Skeletal muscle satellite cell (primary cell): ENCODE results near the gene STRIP1. TPM values are rescaled to one million over a fixed set of nuclear protein-coding genes. Genes with fewer than 3 reads are reported as not detected.
A peak's percentile ranks its signal among the peaks of the same experiment; 100 is the strongest.

Experiments
- H3K27me3 ChIP-seq: 2 replicates; pipeline ENCODE4 v1.7.0; 2013; ENCODE audit warnings: low read length; ENCODE audit not compliant: control insufficient read depth, insufficient read depth
- H3K36me3 ChIP-seq: 2 replicates; pipeline ENCODE4 v1.7.0; 2013; ENCODE audit warnings: mild to moderate bottlenecking, control low read depth, low read length; ENCODE audit not compliant: insufficient read depth
- H3K4me1 ChIP-seq: 2 replicates; pipeline ENCODE4 v1.7.0; 2013; ENCODE audit warnings: low read length; ENCODE audit not compliant: control insufficient read depth, insufficient read depth
- H3K4me2 ChIP-seq: 2 replicates; pipeline ENCODE4 v1.7.0; 2013; ENCODE audit warnings: mild to moderate bottlenecking, low read length
- H3K4me3 ChIP-seq: 2 replicates; pipeline ENCODE4 v1.7.0; 2013; ENCODE audit warnings: low read length
- H3K9ac ChIP-seq: 2 replicates; pipeline ENCODE4 v1.7.0; 2013; ENCODE audit warnings: mild to moderate bottlenecking, low read depth, low read length, moderate library complexity
- H3K9me3 ChIP-seq: replicated peaks from 2 replicates; pipeline ENCODE4 v1.7.0; 2013; ENCODE audit warnings: mild to moderate bottlenecking, control low read depth, low read length
- total RNA-seq: library from RNA; depleted of rRNA; stranded (reverse); fragments of >200 nt; gene quantifications from 2 replicates; pipeline ENCODE4 v1.2.3, GENCODE V29; 2012; rRNA removed

Gene STRIP1
- total RNA-seq = 29.2 and 32.3 TPM in 2 replicates

- Histone ChIP-seq H3K4me2 (peak within 1 kb of the TSS; percentile 87), H3K27me3 (no peaks in the 10 kb centered on the region), H3K9me3 (no peaks in the 10 kb centered on the region), H3K4me3 (peak within 1 kb of the TSS; percentile 91), H3K36me3 (peaks cover 25% of the 10 kb centered on the region), H3K4me1 (peaks cover 20% of the 10 kb centered on the region), H3K9ac (peak within 1 kb of the TSS; percentile 99)
Measured at GRCh38 chr1:110034451-110035235, at the start of gene STRIP1. TSS of gene STRIP1 (plus strand) at chr1:110034624. CDS start at chr1:110034638, 14 bp downstream.

GRCh38 chr1:109985247-109986053 is 49.0 kb upstream of the STRIP1 start:
- peak overlapping the region; percentile 83 for H3K4me2 ChIP-seq
- H3K27me3 ChIP-seq = no peaks in the 10 kb centered on the region
- H3K4me3 ChIP-seq = peak overlapping the region; percentile 90
- no peaks in the 10 kb centered on the region for H3K9me3 ChIP-seq
- peak overlapping the region; percentile 97 for H3K9ac ChIP-seq
- peaks cover 42% of the 10 kb centered on the region for H3K4me1 ChIP-seq
- peaks cover 15% of the 10 kb centered on the region for H3K36me3 ChIP-seq

- H3K4me3 ChIP-seq = peak overlapping the region; percentile 90
- peak overlapping the region; percentile 83 for H3K4me2 ChIP-seq
- peaks cover 15% of the 10 kb centered on the region for H3K36me3 ChIP-seq
- peak overlapping the region; percentile 97 for H3K9ac ChIP-seq
- H3K9me3 ChIP-seq = no peaks in the 10 kb centered on the region
- peaks cover 36% of the 10 kb centered on the region for H3K4me1 ChIP-seq
- no peaks in the 10 kb centered on the region for H3K27me3 ChIP-seq
Measured at GRCh38 chr1:109986054-109986444, 48.4 kb upstream of the STRIP1 start.

GRCh38 chr1:109988349-109988914 is 46.0 kb upstream of the STRIP1 start:
- no peaks in the 10 kb centered on the region for H3K9me3 ChIP-seq
- H3K36me3 ChIP-seq = peaks cover 15% of the 10 kb centered on the region
- peaks cover 31% of the 10 kb centered on the region for H3K4me1 ChIP-seq
- no peak overlapping the region for H3K9ac ChIP-seq
- no peaks in the 10 kb centered on the region for H3K27me3 ChIP-seq
- no peak overlapping the region for H3K4me2 ChIP-seq
- H3K4me3 ChIP-seq = no peak overlapping the region

GRCh38 chr1:109989506-109990301 is 44.7 kb upstream of the STRIP1 start:
- Histone ChIP-seq H3K4me3 (no peak overlapping the region), H3K9me3 (no peaks in the 10 kb centered on the region), H3K4me2 (no peak overlapping the region), H3K36me3 (peaks cover 15% of the 10 kb centered on the region), H3K4me1 (peaks cover 30% of the 10 kb centered on the region), H3K9ac (no peak overlapping the region), H3K27me3 (no peaks in the 10 kb centered on the region)

GRCh38 chr1:109990302-109990653 is 44.1 kb upstream of the STRIP1 start:
- Histone ChIP-seq H3K9ac (no peak overlapping the region), H3K9me3 (no peaks in the 10 kb centered on the region), H3K36me3 (peaks cover 15% of the 10 kb centered on the region), H3K4me2 (no peak overlapping the region), H3K27me3 (no peaks in the 10 kb centered on the region), H3K4me1 (peaks cover 36% of the 10 kb centered on the region), H3K4me3 (no peak overlapping the region)

- H3K4me3 ChIP-seq = no peak overlapping the region
- H3K4me2 ChIP-seq = no peak overlapping the region
- H3K9ac ChIP-seq = no peak overlapping the region
- H3K36me3 ChIP-seq = peaks cover 20% of the 10 kb centered on the region
- no peaks in the 10 kb centered on the region for H3K27me3 ChIP-seq
- no peaks in the 10 kb centered on the region for H3K9me3 ChIP-seq
- peaks cover 33% of the 10 kb centered on the region for H3K4me1 ChIP-seq
Measured at GRCh38 chr1:109991400-109991925, 43.0 kb upstream of the STRIP1 start.

- Histone ChIP-seq H3K4me3 (no peak overlapping the region), H3K4me2 (no peak overlapping the region), H3K9ac (no peak overlapping the region), H3K36me3 (peaks cover 16% of the 10 kb centered on the region), H3K4me1 (peaks cover 23% of the 10 kb centered on the region), H3K27me3 (no peaks in the 10 kb centered on the region), H3K9me3 (no peaks in the 10 kb centered on the region)
Measured at GRCh38 chr1:109993885-109994284, 40.5 kb upstream of the STRIP1 start.

GRCh38 chr1:109994654-109995053 is 39.8 kb upstream of the STRIP1 start:
- no peak overlapping the region for H3K4me3 ChIP-seq
- peaks cover 15% of the 10 kb centered on the region for H3K36me3 ChIP-seq
- H3K27me3 ChIP-seq = no peaks in the 10 kb centered on the region
- H3K9me3 ChIP-seq = no peaks in the 10 kb centered on the region
- no peak overlapping the region for H3K4me2 ChIP-seq
- H3K9ac ChIP-seq = no peak overlapping the region
- peaks cover 23% of the 10 kb centered on the region for H3K4me1 ChIP-seq

- H3K4me3 ChIP-seq = no peak overlapping the region
- no peaks in the 10 kb centered on the region for H3K9me3 ChIP-seq
- H3K9ac ChIP-seq = no peak overlapping the region
- H3K36me3 ChIP-seq = peaks cover 10% of the 10 kb centered on the region
- no peak overlapping the region for H3K4me2 ChIP-seq
- peaks cover 18% of the 10 kb centered on the region for H3K4me1 ChIP-seq
- no peaks in the 10 kb centered on the region for H3K27me3 ChIP-seq
Measured at GRCh38 chr1:109995536-109995935, 38.9 kb upstream of the STRIP1 start.

- H3K27me3 ChIP-seq = no peaks in the 10 kb centered on the region
- no peak overlapping the region for H3K9ac ChIP-seq
- no peak overlapping the region for H3K4me2 ChIP-seq
- peaks cover 10% of the 10 kb centered on the region for H3K36me3 ChIP-seq
- H3K4me1 ChIP-seq = peaks cover 18% of the 10 kb centered on the region
- no peak overlapping the region for H3K4me3 ChIP-seq
- no peaks in the 10 kb centered on the region for H3K9me3 ChIP-seq
Measured at GRCh38 chr1:109996476-109996875, 37.9 kb upstream of the STRIP1 start.
